Stimulated activated CD8-positive, alpha-beta memory T cell treated with anti-CD3 and anti-CD28 coated beads, Interleukin-2, amount 100 ng/mL, for 48 hours (primary cell): ENCODE measurements around the gene CACNB3.
"Not testable (repeated sequence)": the region's sequence is repeated elsewhere in the genome, so short reads cannot be mapped to it uniquely, and the experiment has no call there.

Experiments
- DNase-seq, 2 donors: peaks; one replicate each; pipeline ENCODE4 v3.0.0-alpha.2; 2020; ENCODE audit warnings: low read depth in 2 of 2

Gene CACNB3

DNA sequence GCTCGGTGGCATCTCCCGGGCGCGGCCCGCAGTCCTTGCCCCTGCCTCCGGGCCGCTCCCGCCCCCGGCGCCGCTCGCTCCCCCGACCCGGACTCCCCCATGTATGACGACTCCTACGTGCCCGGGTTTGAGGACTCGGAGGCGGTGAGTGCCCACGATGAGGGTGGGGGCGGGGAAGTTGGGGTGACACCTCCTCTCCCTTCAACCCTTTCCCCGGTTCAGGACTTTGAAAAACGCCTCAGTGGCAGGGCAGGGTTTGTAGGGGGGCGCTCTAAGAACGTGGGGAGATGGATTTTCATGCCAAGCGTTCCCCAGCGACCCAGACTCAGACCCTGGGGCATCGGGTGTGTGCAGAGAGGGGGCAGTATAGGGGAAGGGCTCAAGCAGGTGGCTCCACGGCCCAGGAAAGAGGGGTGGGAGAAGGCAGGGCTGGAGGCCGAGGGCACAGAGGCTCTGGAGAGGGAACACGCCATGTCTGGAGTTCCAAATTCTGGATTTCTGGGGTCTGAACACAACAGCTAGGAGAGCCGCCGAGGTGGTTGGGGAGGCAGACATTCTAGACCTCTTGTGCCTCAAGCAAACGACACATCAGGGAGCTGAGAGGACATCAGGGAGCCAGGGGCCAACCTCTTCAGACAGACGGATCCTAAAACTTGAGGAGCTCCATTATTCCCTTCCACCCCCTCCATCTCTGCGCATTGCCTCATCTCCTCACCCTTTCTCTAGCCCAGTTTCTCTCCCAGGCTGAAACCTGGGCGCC lies 715 bp downstream of the CACNB3 start:
- DNase-seq: no peak

DNA sequence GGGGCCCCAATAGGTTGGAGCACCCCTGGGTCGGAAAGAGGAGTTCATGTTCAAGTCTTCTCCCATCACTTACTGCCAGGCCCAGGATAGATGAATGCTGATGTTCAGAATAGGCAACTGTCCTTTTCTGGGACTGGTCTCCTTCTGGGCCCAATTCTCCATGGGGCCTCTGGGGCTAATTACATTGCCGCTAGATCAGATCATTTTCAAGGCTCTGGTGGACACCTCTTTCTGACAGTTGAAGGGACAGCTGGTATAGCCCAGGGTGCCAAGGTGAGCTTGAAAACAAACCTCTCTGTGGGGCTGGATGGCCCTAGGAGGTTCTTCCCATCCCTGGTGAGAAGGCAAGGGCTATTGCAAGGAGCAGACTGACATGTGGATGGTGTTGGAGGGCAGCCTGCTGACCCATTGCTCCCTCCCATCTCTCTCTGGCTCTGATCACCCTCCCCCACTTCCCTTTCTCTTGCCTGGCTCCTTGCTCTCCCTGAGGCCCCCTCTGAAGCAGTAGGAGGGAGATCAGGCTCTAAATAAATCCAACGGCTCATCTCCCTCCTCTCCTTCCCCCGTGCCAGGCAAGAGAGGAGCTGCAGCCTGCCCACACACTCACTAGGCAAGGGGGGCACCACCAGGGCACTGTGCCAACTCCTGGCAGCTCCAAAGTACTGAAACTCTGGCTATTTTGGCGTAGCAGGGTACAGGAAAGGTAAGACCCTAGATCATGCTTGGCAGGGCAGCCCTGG lies 1.9 kb downstream of the CACNB3 start:
- no peak for DNase-seq

DNA sequence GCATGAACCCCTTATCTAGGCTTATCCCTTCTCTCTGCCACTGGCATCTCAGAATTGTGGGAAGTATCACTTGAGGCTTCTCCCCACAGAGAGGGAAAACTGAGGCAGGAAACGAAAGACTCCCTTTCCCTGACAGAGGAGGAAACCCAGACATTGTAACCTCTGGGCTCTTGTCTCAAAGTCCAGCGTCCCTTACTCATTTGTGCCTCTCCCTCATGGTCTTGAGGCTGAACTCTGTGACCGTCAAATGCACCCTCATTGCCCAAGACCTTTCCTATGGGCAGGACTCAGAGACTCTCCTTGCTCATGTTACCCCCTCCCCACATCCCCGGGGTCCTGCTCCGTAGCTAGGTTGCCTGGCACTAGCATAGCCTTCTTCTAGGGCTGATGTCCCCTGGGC lies 3.8 kb downstream of the CACNB3 start:
- no peak for DNase-seq

DNA sequence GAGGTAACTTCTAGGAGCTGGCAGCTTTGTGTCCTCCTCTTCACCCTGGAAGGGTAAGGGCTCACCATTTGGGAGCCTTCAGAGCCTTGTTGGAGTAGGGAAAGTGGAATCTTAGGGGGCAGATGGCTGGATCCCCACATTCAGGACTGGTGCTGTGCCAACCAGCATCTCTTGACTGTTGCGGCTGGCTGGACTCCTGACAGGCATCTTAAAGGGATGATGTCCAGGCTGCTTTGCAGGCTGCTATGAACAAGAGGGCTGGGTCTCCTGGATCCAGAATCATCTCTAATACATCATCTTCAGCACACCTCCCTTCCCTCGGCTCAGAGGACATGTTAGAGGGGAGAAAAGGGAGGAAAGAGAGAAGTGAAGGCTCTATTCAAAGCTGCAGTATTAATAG lies 4.4 kb downstream of the CACNB3 start:
- no peak for DNase-seq

DNA sequence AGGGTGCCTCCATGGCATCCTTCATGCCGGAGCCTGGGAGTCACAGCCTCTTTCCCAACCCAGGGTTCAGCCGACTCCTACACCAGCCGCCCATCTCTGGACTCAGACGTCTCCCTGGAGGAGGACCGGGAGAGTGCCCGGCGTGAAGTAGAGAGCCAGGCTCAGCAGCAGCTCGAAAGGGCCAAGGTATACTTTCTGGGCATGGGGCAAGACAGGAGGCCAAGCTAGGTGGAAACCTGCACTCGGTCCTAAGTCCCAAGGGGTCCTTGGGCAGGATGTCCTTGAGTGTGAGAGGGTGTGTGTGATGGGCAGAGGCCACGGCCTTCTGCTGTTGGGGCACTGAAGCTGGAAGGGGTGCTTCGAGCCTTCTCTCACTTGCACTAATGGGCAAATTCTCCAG lies 5.0 kb downstream of the CACNB3 start:
- DNase-seq: no peak

DNA sequence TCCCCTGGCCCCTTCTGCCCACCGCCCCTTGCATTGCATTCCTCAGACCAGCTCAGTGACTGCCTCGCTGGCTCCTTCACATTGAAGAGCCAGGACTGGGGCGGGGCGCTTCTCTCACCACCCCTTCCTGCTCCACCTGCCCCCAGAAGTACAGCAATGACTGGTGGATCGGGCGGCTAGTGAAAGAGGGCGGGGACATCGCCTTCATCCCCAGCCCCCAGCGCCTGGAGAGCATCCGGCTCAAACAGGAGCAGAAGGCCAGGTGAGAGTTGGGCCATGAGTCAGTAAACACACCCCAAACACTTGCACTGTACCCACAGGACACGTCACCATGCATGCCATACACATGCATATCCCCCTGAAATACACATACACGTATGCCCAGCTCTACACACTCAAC lies 5.8 kb downstream of the CACNB3 start:
- DNase-seq: no peak

DNA sequence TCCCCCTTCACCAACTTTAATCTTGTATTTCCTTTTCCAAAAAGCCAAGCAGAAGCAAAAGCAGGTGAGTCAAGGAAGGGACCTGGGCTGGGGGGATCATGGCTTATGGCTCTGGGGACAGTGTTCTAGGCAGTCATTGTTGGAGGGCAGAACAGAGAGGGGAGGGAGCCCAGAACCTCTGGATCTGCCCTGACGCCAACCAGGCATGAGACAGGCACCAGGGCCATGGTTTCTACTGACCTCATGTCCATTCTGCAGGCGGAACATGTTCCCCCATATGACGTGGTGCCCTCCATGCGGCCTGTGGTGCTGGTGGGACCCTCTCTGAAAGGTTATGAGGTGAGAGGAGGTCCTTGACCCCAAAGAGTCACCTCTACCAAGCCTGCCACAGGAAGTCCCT lies 6.6 kb downstream of the CACNB3 start:
- no peak for DNase-seq

DNA sequence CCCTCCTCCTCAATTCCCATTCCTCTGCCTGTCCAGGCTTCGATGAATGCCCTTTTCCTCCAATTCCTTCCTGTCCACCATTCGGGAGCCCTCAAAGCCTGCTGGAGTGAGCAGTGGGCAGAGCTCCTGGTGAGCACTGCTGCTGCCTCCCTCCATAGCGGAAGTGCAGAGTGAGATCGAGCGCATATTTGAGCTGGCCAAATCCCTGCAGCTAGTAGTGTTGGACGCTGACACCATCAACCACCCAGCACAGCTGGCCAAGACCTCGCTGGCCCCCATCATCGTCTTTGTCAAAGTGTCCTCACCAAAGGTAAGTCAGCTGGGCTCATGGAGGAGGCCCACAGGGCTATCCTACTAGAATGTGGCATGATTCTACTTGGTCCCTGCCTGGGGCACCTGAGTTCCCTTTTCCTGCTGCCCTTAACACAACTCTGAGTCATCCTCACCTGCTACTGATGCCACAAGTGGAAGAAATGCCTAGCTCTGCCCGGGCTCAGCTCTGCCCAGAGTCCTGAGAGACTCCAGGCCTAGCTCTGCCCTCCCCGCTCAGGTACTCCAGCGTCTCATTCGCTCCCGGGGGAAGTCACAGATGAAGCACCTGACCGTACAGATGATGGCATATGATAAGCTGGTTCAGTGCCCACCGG lies 8.0 kb downstream of the CACNB3 start:
- DNase-seq: no peak

DNA sequence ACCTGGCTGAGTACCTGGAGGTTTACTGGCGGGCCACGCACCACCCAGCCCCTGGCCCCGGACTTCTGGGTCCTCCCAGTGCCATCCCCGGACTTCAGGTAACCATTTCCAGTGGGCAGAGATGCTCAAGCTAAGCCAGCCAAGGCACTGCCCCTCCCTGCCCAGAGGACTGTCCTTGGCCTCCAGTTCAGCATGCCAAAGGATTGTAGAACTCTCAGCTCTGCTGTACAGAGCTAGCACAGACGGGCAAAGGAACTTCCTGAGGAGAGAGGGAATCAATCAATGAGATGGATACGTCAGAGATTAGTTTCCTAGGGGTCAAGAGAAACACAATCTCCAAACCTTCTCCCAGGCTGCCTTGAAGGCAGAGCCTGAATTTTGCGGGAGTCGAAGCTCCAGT lies 8.7 kb downstream of the CACNB3 start:
- DNase-seq: no peak

DNA sequence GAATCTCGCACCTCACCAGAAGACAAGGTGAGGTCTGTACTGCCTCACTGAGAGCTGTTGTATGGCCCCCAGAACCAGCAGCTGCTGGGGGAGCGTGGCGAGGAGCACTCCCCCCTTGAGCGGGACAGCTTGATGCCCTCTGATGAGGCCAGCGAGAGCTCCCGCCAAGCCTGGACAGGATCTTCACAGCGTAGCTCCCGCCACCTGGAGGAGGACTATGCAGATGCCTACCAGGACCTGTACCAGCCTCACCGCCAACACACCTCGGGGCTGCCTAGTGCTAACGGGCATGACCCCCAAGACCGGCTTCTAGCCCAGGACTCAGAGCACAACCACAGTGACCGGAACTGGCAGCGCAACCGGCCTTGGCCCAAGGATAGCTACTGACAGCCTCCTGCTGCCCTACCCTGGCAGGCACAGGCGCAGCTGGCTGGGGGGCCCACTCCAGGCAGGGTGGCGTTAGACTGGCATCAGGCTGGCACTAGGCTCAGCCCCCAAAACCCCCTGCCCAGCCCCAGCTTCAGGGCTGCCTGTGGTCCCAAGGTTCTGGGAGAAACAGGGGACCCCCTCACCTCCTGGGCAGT lies 9.3 kb downstream of the CACNB3 start:
- no peak for DNase-seq

DNA sequence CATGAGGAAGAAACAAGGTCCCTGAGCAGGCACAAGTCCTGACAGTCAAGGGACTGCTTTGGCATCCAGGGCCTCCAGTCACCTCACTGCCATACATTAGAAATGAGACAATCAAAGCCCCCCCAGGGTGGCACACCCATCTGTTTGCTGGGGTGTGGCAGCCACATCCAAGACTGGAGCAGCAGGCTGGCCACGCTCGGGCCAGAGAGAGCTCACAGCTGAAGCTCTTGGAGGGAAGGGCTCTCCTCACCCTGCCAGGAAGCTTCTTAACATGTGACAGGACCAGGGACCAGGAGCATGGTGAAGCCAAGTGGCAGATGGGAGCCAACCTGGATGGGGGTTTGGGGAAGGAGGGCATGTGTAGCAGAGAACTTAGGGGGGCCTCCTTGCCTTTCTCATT lies 10.0 kb downstream of the CACNB3 start:
- no peak for DNase-seq

DNA sequence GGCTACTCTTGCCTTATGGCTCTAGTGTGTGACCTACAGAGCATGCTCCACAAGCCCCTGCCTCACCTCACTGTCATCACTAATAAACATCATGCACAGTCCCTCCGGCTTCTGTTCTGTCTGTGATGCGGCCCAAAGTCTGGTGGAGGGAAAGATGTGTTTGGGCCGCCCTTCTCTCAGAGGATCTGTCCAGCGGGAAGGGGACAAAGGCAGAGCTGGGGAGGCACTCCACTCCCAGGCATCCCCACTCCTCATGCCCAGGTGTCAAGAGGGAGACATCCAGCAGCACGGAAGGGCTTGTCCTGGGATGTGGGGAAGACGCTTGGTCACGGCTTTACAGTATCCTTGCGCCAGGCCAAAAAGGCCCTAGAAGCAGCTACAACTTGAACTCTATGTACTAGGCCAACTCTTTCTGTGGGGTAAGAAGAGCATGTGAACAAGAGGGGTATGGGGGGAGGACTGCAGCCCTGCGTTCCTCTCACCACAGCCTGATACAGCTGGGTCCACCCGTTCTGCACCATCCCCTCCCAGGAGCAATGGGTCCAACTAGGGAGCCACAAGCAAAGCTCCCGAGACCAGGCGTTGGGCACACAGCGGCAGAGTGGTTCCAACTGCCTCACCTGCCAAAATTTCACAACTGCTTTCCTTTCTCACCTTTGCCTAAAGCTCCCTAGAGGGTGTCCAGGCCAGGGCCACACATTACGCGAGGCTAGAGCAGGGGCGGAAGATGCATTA lies 10.7 kb downstream of the CACNB3 start:
- DNase-seq: no peak

DNA sequence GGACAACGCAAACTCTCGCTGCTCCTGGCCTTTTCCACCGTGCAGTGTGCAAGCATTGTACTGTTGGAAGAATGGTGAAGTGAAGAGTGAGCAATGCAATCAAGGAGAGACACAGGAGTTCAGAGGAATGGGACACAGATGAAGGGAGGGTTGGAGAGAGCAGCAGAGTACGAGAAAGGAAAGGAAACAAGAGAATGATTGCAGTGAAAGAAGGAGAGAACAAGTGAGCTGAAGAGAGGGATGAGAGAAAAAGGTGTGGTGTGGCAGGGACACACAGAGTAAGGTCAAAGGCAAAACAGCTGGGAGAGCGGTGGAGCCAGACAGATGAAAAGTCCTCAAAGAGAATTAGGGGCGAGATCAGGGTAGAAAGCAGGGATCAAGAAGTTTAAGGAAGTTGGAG lies 13.0 kb downstream of the CACNB3 start:
- no peak for DNase-seq

DNA sequence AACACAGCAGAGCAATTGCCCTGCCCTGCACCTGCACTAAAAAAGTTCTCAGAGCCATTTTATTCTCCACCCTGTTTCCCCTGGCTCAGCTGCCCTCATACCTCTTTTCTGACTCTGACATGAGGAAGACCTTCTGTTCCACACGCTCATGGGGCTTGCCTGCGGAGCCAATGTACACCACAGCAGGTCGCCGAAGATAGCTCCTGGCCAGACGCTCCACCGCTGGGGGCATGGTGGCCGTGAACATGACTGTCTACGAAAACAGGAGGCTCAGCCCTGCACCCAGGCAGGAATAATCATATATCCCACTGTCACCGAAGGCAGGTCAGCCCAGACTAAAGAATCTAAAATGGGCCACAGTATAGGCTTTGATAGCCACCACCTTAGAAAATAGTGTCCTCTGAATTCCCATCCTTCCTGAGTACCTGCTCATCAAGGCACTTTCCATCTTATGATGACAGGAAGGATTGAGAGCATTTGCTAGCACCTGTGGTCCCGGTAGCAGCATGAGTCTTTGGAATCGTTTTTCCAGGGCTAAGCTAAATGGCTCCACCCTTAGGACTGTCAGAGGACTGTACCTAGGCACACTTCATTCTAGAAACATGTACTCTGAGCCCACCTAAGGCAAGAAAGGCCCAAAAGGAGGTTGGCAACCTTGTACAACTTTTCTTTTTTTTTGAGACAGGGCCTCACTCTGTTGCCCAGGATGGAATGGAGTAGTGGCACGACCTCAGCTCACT lies 14.2 kb downstream of the CACNB3 start:
- no peak for DNase-seq

DNA sequence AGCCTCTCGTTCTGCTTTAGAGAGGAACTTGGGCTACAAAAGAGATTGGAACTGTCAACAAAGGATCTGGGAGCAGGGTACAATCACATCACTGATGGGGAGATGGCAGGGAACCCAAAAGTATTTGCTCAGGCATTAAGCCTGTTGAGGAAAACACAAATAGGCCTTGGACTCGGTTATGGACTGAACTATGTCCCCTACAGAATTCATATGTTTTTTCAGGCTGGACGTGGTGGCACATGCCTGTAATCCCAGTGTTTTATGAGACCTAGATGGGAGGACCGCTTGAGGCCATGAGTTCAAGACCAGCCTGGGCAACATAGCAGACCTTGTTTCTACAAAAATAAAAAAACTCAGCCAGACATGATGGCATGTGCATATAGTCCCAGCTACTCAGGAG lies 19.8 kb downstream of the CACNB3 start:
- DNase-seq: no peak

DNA sequence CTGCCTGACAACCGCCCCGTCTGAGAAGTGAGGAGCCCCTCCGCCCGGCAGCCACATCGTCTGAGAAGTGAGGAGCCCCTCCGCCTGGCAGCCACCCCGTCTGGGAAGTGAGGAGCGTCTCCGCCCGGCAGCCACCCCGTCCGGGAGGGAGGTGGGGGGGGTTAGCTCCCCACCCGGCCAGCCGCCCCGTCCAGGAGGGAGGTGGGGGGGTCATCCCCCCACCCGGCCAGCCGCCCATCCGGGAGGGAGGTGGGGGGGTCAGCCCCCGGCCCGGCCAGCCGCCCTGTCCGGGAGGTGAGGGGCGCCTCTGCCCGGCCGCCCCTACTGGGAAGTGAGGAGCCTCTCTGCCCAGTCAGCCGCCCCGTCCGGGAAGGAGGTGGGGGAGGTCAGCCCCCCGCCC lies 23.7 kb downstream of the CACNB3 start:
- DNase-seq: not testable (repeated sequence)

DNA sequence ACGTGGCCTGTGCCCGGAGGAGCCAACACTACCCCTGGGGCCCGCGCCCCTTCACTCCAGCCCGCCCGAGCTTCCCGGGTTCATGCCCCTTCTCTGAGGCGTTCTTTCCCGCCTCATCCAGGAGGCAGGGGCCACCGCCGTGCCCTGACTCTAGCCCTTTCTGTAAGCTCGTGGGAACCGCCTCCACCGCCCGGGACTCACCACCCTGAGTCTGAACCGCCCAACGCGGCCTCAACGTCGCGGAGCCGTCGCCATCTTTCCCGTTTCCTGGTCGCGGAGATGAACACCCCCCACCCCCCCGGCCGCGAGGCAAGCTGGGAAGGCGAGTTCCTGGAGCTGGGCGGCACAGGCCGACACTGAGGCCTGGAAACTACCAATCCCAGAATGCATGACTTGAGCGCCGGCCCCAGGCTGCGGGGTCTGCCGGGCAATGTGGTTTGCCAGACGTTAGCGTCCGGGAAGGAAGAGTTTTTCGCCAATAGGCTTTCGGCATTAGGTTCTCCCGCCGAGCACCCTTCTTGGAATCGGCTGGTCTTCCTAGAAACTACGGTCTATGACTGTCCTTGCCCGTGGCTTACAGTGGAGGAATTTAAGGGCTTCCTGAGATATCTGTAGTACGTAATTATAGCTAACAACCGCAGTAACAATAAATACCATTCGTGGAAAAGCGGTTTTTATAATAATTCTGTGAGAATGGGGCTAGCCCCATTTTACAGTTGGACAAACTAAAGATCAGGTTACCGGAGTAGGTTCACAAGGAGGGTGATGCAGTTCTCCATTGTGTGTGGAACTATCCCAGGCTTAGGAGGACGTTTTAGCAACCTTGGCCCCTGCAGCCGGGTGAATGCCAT lies 33.8 kb downstream of the CACNB3 start, which contains the start of gene DDX23:
Gene DDX23 (minus strand): TSS at position 281 of the 851 bp plus-strand sequence. CDS start 6,381 bp downstream, outside the sequence.
- DNase-seq: peak; percentile 86

DNA sequence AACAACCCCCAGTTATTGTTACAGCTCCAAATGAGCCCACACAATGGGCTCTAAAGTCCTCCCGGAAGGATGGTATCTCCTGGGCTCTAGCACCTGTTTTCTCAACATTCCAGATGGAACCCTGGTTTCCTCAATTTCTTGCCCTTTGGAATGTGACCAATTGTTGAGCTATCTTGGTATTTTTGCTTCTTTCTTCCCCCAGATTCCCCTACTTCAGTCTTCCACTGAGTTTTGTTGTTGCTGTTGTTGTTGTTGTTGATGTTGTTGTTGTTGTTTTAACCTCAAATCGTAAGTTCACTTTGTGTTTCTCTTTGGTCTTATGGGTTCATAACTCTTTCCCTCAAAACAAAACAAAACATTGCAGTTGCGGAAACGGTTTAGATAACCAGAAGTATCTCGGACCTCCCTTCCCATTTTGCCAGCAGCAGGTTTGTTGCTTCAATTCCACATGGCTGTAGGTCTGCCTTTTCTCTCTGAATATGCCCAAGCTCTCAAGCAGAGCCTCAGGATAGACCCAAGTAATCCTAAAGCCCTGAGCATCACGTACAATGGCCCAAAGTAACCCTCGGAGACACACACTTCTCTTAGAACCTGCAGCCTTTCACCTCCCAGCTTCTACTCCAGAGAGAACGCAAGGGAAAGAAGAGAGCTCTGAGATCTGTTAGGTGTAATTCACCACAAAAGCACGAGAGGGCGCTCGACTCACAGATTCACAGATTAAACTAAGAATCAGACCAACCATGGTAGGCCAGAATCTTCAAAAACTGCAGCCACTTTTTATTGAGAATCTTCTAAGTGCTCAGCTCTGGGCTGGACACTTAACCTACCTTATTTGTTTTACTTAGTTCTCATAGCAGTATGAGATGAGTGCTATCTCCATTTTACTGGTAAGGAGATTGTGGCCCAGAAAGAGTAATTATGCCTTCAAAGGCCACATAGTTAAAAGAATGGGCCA lies 34.7 kb downstream of the CACNB3 start:
- DNase-seq: peak; percentile 64 to 77

DNA sequence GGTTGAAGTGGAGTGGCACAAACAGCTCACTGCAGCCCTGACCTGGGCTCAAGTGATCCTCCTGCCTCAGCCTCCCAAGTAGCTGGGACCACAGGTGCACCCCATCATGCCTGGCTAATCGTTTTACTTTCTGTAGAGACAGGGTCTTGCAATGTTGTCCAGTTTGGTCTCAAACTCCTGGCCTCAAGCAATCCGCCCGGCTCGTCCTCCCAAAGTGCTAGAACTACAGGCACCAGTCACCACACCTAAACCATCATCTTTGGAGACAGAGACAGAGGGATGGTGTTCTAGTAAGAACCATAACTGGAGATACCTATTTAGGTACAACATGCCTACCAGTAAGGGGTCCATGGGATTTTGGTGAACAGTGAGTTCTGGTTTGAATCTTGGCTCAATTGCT lies 36.2 kb downstream of the CACNB3 start:
- no peak for DNase-seq
